ENCODE data around the gene CBX2. TPM values are rescaled to one million over a fixed set of nuclear protein-coding genes. Genes with fewer than 3 reads are reported as not detected.

Gene CBX2
- total RNA-seq, 1 donor from 2014 or later = 53.5 TPM

- DNase-seq (ENCODE audit: low spot score) = peak; percentile 84
- Mint-ChIP-seq H3K4me1 (peaks cover 52% of the 10 kb centered on the region), H3K36me3 (no peaks in the 10 kb centered on the region), H3K27me3 (ENCODE audit: insufficient read depth, low read depth) (peaks cover 67% of the 10 kb centered on the region), H3K27ac (no peak overlapping the region), H3K9me3 (peaks cover 8% of the 10 kb centered on the region), H3K4me3 (peak overlapping the region; percentile 68)
- Histone ChIP-seq H3K27ac (no peak overlapping the region), H2AFZ (replicated peaks) (no peak overlapping the region), H3K9me3 (ENCODE audit: low read depth) (no peaks in the 10 kb centered on the region), H3K36me3 (no peaks in the 10 kb centered on the region), H3K4me2 (peak overlapping the region; percentile 58), H3K27me3 (peaks cover 92% of the 10 kb centered on the region), H3K79me2 (ENCODE audit: low read depth) (peaks cover 7% of the 10 kb centered on the region), H3K4me1 (peaks cover 47% of the 10 kb centered on the region), H4K20me1 (ENCODE audit: low read depth) (peaks cover 73% of the 10 kb centered on the region), H3F3A (ENCODE audit: low read depth) (peaks cover 75% of the 10 kb centered on the region), H3K9ac (no peak overlapping the region), H3K4me3 (peak overlapping the region; percentile 31)
- TF ChIP-seq EZH2 (IDR thresholded peaks at IDR 0.05) (no peak), EZH2phosphoT487 (IDR thresholded peaks at IDR 0.05) (peak; percentile 30), CTCF (IDR thresholded peaks at IDR 0.05) (no peak)
Measured at GRCh38 chr17:79800325-79801155, 22.6 kb downstream of the CBX2 start.

- Histone ChIP-seq H3K36me3 (no peaks in the 10 kb centered on the region), H2AFZ (replicated peaks) (no peak overlapping the region), H3K27me3 (peaks cover 92% of the 10 kb centered on the region), H3K9me3 (ENCODE audit: low read depth) (no peaks in the 10 kb centered on the region), H3K27ac (no peak overlapping the region), H4K20me1 (ENCODE audit: low read depth) (peaks cover 72% of the 10 kb centered on the region), H3K4me3 (peak overlapping the region; percentile 31), H3K4me1 (peaks cover 47% of the 10 kb centered on the region), H3K79me2 (ENCODE audit: low read depth) (peaks cover under 1% of the 10 kb centered on the region), H3F3A (ENCODE audit: low read depth) (peaks cover 76% of the 10 kb centered on the region), H3K9ac (no peak overlapping the region), H3K4me2 (peak overlapping the region; percentile 58)
- peak; percentile 63 for DNase-seq (ENCODE audit: low spot score)
- H3K36me3 Mint-ChIP-seq = no peaks in the 10 kb centered on the region
- peak; percentile 23 for TF ChIP-seq EZH2phosphoT487 (IDR thresholded peaks at IDR 0.05)
- peak; percentile 93 for TF ChIP-seq EZH2 (IDR thresholded peaks at IDR 0.05)
- no peak for TF ChIP-seq CTCF (IDR thresholded peaks at IDR 0.05)
- H3K4me3 Mint-ChIP-seq = peak overlapping the region; percentile 50
- H3K9me3 Mint-ChIP-seq = peaks cover 8% of the 10 kb centered on the region
- peaks cover 50% of the 10 kb centered on the region for H3K4me1 Mint-ChIP-seq
- peak overlapping the region; percentile 50 for H3K27ac Mint-ChIP-seq
- H3K27me3 Mint-ChIP-seq (ENCODE audit: insufficient read depth, low read depth) = peaks cover 71% of the 10 kb centered on the region
Measured at GRCh38 chr17:79801156-79802038, 23.4 kb downstream of the CBX2 start.

- Mint-ChIP-seq H3K4me3 (peak overlapping the region; percentile 58), H3K27ac (peak overlapping the region; percentile 50), H3K9me3 (peaks cover 8% of the 10 kb centered on the region), H3K36me3 (no peaks in the 10 kb centered on the region), H3K4me1 (peaks cover 54% of the 10 kb centered on the region), H3K27me3 (ENCODE audit: insufficient read depth, low read depth) (peaks cover 78% of the 10 kb centered on the region)
- H3K27me3 ChIP-seq = peaks cover 97% of the 10 kb centered on the region
- DNase-seq (ENCODE audit: low spot score) = peak; percentile 41
- peak overlapping the region; percentile 2 for H3K4me2 ChIP-seq
- TF ChIP-seq EZH2phosphoT487 (IDR thresholded peaks at IDR 0.05) (peak; percentile 90), CTCF (IDR thresholded peaks at IDR 0.05) (no peak), EZH2 (IDR thresholded peaks at IDR 0.05) (peak; percentile 68)
- H3K36me3 ChIP-seq = no peaks in the 10 kb centered on the region
- no peak overlapping the region for H2AFZ ChIP-seq (replicated peaks)
- H3K79me2 ChIP-seq (ENCODE audit: low read depth) = no peaks in the 10 kb centered on the region
- no peak overlapping the region for H3K4me3 ChIP-seq
- H3K27ac ChIP-seq = no peak overlapping the region
- peaks cover 75% of the 10 kb centered on the region for H4K20me1 ChIP-seq (ENCODE audit: low read depth)
- H3K9me3 ChIP-seq (ENCODE audit: low read depth) = no peaks in the 10 kb centered on the region
- no peak overlapping the region for H3K9ac ChIP-seq
- peaks cover 49% of the 10 kb centered on the region for H3K4me1 ChIP-seq
- peaks cover 76% of the 10 kb centered on the region for H3F3A ChIP-seq (ENCODE audit: low read depth)
Measured at GRCh38 chr17:79802039-79802735, 24.2 kb downstream of the CBX2 start.
